Psoas muscle (tissue), 8 donors: ENCODE measurements around the gene CHST3. TPM values are rescaled to one million over a fixed set of nuclear protein-coding genes. Genes with fewer than 3 reads are reported as not detected.

Experiments used
- ATAC-seq, 4 donors: fragments of 200-7000 bp; cut with Tn5 transposase; one replicate each; pipeline ENCODE4 v1.9.1; 2020; ENCODE audit warnings: moderate library complexity in 3 of 4, mild to moderate bottlenecking in 2 of 4
- DNase-seq, 2 donors: peaks; one replicate each; pipeline ENCODE4 v3.0.0-alpha.2; 2020
- H3K27ac ChIP-seq: fragments of 200-600 bp; one replicate; pipeline ENCODE4 v1.8.0; 2022
- H3K27me3 ChIP-seq, 3 donors: fragments of 200-600 bp in 1 of 3; one replicate each; pipeline versions ENCODE4 v1.6.1 to v1.8.0; 2013 to 2022; ENCODE audit warnings: low read length in 2 of 3, mild to moderate bottlenecking in 2 of 3, moderate library complexity in 1 of 3; ENCODE audit not compliant: insufficient read depth in 3 of 3
- H3K36me3 ChIP-seq, 2 donors: fragments of 200-600 bp in 1 of 2; one replicate each; pipeline versions ENCODE4 v1.6.1 to v1.8.0; 2013 to 2022; ENCODE audit warnings: low read depth in 1 of 2, mild to moderate bottlenecking in 1 of 2, moderate library complexity in 1 of 2; ENCODE audit not compliant: insufficient read depth in 1 of 2
- H3K4me1 ChIP-seq: fragments of 200-600 bp; one replicate; pipeline ENCODE4 v1.8.0; 2022
- H3K4me3 ChIP-seq: fragments of 200-600 bp; one replicate; pipeline ENCODE4 v1.8.0; 2022; ENCODE audit warnings: mild to moderate bottlenecking
- H3K9me3 ChIP-seq: fragments of 200-600 bp; one replicate; pipeline ENCODE4 v1.8.0; 2022
- WGBS, 3 donors: extraction: QIAGEN DNeasy Blood & Tissue Kit; methylation state at CpG; one replicate each; pipeline versions ENCODE4 v1.1.6 to v1.1.7; 2013; 5-methylcytosine and 5-hydroxymethylcytosine counted together
- intact Hi-C, 2 donors: fragments of 100-400 bp; cut with DNase I; formaldehyde crosslinking; loops; one replicate each; pipeline versions ENCODE4 v1.11.0 to v1.14.2; 2022
- polyA plus RNA-seq, 3 donors: library from polyadenylated mRNA; stranded (reverse); fragments of 200-250 nt; gene quantifications; one replicate each; pipeline ENCODE4 v1.2.3, GENCODE V29; 2013
- total RNA-seq, 4 donors: library from RNA; stranded (reverse); fragmentation: NEBNext Ultra II Directional in 2 of 4; extraction: Animal tissue kit (Norgen Biotek cat#: 25700) in 2 of 4; gene quantifications; one replicate each; pipeline versions ENCODE4 v1.2.1 to v1.2.4, GENCODE V29; 2021 to 2023
- TF ChIP-seq, protein P1 (sequence below): fragments of 200-600 bp; IDR thresholded peaks from one replicate; pipeline ENCODE4 v1.8.0; 2022; ENCODE audit warnings: antibody characterized with exemption
- donor health status: healthy with polysubstance abuse.
- donor health status: DM: no; HTN: no; CAD: no; lungs with moderate emphysema.
- donor health status: Bipolar disorder and iron deficiency.
- donor health status: healthy.
- donor health status: DM: yes; HTN: yes; CAD: no.
- donor health status: DM: no; HTN: no; CAD: no.
- donor health status: DM: no; HTN: no; CAD: no.
- donor health status: DM: yes; HTN: yes; CAD: no.

CHST3 gene
- total and polyA plus RNA-seq, 7 donors = 3.3 to 44.0 (median 12.1) TPM

DNA sequence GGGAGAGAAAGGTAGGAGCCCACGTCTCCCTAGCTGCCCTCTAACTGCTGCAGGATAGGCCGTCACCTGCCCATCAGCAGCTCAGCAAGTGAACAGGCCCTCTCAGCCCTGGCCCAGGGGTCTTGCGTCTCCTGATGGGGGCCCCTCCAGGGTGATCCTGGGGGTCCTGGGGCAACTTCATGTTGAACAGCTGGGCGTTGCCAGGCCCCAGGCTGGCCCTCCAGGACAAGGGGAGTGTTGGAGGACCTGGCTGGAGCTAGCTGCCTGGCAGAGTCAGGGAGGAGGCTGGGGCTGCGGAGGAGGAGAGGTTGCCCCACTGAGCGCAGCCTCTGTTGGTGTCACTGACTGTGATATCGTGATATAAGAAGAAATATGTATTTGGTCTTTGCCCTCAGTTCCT is 89.5 kb downstream of the CHST3 start:
- TF ChIP-seq, protein P1, sequence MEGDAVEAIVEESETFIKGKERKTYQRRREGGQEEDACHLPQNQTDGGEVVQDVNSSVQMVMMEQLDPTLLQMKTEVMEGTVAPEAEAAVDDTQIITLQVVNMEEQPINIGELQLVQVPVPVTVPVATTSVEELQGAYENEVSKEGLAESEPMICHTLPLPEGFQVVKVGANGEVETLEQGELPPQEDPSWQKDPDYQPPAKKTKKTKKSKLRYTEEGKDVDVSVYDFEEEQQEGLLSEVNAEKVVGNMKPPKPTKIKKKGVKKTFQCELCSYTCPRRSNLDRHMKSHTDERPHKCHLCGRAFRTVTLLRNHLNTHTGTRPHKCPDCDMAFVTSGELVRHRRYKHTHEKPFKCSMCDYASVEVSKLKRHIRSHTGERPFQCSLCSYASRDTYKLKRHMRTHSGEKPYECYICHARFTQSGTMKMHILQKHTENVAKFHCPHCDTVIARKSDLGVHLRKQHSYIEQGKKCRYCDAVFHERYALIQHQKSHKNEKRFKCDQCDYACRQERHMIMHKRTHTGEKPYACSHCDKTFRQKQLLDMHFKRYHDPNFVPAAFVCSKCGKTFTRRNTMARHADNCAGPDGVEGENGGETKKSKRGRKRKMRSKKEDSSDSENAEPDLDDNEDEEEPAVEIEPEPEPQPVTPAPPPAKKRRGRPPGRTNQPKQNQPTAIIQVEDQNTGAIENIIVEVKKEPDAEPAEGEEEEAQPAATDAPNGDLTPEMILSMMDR = no peak
- H3K4me1 ChIP-seq = no peaks in the 10 kb centered on the region
- no peaks in the 10 kb centered on the region for H3K36me3 ChIP-seq
- no peaks in the 10 kb centered on the region for H3K27me3 ChIP-seq
- no peak overlapping the region for H3K27ac ChIP-seq
- ATAC-seq (no peak), DNase-seq (peak in 1 of 2 donors; percentile 39)
- 94 to 97% (median 95%) methylated on average over 7 of the region's 7 CpGs for WGBS, 3 donors
- no peak overlapping the region for H3K4me3 ChIP-seq
- no peaks in the 10 kb centered on the region for H3K9me3 ChIP-seq
- intact Hi-C loops = no loop called here

DNA sequence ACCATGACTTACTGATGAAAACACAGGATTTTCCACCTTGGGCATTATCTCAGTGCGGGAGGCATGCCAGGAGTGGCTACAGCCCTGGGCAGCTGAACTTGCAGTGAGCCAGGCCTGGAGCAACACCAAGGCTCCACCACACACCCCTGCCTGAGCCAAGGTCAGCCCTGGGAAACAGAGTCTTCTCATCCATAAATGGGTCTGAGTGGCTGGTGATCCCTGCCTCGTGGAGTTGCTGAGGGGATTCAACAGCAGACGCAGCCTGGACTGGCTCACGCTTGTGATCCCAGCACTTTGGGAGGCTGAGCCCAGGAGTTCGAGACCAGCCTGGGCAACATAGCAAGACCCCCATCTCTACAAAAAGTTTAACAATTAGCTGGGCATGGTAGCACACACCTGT is 91.9 kb downstream of the CHST3 start:
- TF ChIP-seq, protein P1 = no peak
- H3K36me3 ChIP-seq = no peaks in the 10 kb centered on the region
- no peaks in the 10 kb centered on the region for H3K4me1 ChIP-seq
- WGBS, 3 donors = 45 to 70% (median 49%) methylated on average over 5 of the region's 5 CpGs
- H3K9me3 ChIP-seq = no peaks in the 10 kb centered on the region
- intact Hi-C loops = no loop called here
- DNase-seq (peak; percentile 40 to 56), ATAC-seq (peak; percentile 57 to 76 (median 74))
- no peak overlapping the region for H3K27ac ChIP-seq
- no peak overlapping the region for H3K4me3 ChIP-seq
- H3K27me3 ChIP-seq = no peaks in the 10 kb centered on the region

DNA sequence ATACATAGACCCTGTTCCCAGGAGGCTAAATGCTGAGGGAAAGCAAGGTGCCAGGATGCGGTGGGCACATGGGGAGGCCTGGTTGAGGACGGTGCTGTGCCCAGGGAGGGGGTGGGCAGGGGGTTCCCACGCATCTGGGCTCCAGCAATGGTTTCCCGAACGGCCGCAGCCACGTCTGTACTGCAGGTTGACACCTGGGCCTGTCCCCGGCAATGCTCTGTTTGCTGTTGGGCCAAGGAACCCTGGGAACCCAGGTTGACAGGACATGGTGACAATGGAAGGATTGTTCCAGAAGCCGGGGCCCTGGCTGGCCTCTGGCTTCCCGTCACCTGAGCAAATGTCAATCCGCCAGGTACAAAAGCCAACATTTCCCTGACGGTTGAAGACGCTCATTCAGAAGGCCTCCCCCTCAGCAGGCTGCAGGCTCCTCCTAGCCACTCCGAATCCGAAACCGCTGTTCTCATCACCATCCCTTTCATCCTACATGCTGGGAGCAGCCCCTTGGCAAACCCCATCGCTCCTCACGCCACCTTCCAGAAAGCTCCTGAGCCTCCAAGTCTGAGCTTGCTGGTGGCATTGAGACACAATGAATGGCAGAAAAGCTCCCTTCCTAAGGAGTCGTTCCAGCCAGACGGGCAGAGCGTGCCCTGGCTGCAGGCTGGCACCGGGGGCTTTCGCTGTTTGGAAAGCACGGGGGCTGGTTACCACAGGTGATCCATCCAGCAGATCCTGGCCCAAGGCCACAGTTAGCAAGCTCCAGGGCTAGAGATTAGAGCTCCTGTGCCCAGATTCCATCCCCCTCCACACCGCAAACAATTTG is 92.9 kb downstream of the CHST3 start:
- Histone ChIP-seq H3K9me3 (no peaks in the 10 kb centered on the region), H3K27ac (no peak overlapping the region), H3K4me1 (no peaks in the 10 kb centered on the region), H3K4me3 (no peak overlapping the region), H3K27me3 (no peaks in the 10 kb centered on the region), H3K36me3 (no peaks in the 10 kb centered on the region)
- peak in 1 of 2 donors; percentile 38 for DNase-seq
- WGBS, 3 donors = 82 to 89% (median 83%) methylated on average over 25 of the region's 25 CpGs
- no peak for ATAC-seq
- TF ChIP-seq, protein P1 = no peak
- intact Hi-C loops = no loop called here

DNA sequence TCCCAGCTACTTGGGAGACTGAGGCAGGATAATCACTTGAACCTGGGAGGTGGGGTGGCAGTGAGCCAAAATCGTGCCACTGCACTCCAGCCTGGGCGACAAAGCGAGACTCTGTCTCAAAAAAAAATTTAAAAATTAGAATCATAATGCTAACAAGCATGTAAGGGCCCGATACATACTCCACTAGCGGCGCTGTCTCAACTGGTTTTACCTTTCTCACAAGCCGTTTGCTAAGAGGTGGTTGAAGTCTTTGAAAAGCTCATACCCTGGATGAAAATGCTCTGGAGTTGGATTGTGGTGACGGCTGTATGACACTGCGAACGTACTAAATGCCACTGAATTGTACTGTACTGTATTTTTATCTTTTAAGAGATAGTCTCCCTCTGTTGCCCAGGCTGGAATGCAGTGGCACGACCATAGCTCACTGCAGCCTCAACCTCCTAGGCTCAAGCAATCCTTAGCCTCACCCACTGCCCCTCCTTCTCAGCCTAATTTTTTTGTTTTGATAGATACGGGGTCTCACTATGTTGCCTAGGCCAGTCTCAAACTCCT is 94.2 kb downstream of the CHST3 start:
- intact Hi-C loops = no loop called here
- WGBS, 3 donors = 85 to 94% (median 90%) methylated on average over 12 of the region's 12 CpGs
- ATAC-seq (no peak), DNase-seq (peak in 1 of 2 donors; percentile 7)
- Histone ChIP-seq H3K4me3 (no peak overlapping the region), H3K9me3 (no peaks in the 10 kb centered on the region), H3K27ac (no peak overlapping the region), H3K36me3 (no peaks in the 10 kb centered on the region), H3K4me1 (no peaks in the 10 kb centered on the region), H3K27me3 (no peaks in the 10 kb centered on the region)
- TF ChIP-seq, protein P1 = no peak
